Measurements from ENCODE around the gene IL6R.
A peak's percentile ranks its signal among the peaks of the same experiment; 100 is the strongest.

The IL6R gene

GRCh38 chr1:154398141-154398540, 7.0 kb upstream of the IL6R start:
- Histone ChIP-seq H3K4me3 (ENCODE audit: low read length) (no peak overlapping the region), H3K4me1 (ENCODE audit: insufficient read depth, low read length) (no peaks in the 10 kb centered on the region; the same call in 1 of the 2 replicates), H3K9ac (ENCODE audit: low read depth, low read length) (no peak overlapping the region), H3K9me3 (ENCODE audit: insufficient read depth, low read depth, low read length) (no peaks in the 10 kb centered on the region), H3K36me3 (ENCODE audit: insufficient read depth, low read depth, low read length) (no peaks in the 10 kb centered on the region), H3K27me3 (ENCODE audit: insufficient read depth, low read length) (peaks cover under 1% of the 10 kb centered on the region), H3K27ac (ENCODE audit: low read length) (no peak overlapping the region)

- Histone ChIP-seq H3K36me3 (ENCODE audit: insufficient read depth, low read depth, low read length) (no peaks in the 10 kb centered on the region), H3K9me3 (ENCODE audit: insufficient read depth, low read depth, low read length) (no peaks in the 10 kb centered on the region), H3K27me3 (ENCODE audit: insufficient read depth, low read length) (peaks cover 6% of the 10 kb centered on the region), H3K27ac (ENCODE audit: low read length) (no peak overlapping the region), H3K4me1 (ENCODE audit: insufficient read depth, low read length) (no peaks in the 10 kb centered on the region; the same call in 1 of the 2 replicates), H3K9ac (ENCODE audit: low read depth, low read length) (no peak overlapping the region), H3K4me3 (ENCODE audit: low read length) (no peak overlapping the region)
Measured at GRCh38 chr1:154398678-154399077, 6.5 kb upstream of the IL6R start.

GRCh38 chr1:154400381-154400801, 4.8 kb upstream of the IL6R start:
- H3K4me1 ChIP-seq (ENCODE audit: insufficient read depth, low read length): no peaks in the 10 kb centered on the region; the same call in 1 of the 2 replicates
- no peaks in the 10 kb centered on the region for H3K9me3 ChIP-seq (ENCODE audit: insufficient read depth, low read depth, low read length)
- H3K27ac ChIP-seq (ENCODE audit: low read length): no peak overlapping the region
- peaks cover 22% of the 10 kb centered on the region for H3K27me3 ChIP-seq (ENCODE audit: insufficient read depth, low read length)
- H3K4me3 ChIP-seq (ENCODE audit: low read length): no peak overlapping the region
- H3K36me3 ChIP-seq (ENCODE audit: insufficient read depth, low read depth, low read length): no peaks in the 10 kb centered on the region
- H3K9ac ChIP-seq (ENCODE audit: low read depth, low read length): no peak overlapping the region

GRCh38 chr1:154402409-154402921, 2.7 kb upstream of the IL6R start:
- Histone ChIP-seq H3K4me1 (ENCODE audit: insufficient read depth, low read length) (no peaks in the 10 kb centered on the region; the same call in 1 of the 2 replicates), H3K27ac (ENCODE audit: low read length) (no peak overlapping the region)

GRCh38 chr1:154403261-154403943, 1.7 kb upstream of the IL6R start:
- no peak overlapping the region for H3K27ac ChIP-seq (ENCODE audit: low read length)
- H3K4me3 ChIP-seq (ENCODE audit: low read length): no peak overlapping the region
- H3K36me3 ChIP-seq (ENCODE audit: insufficient read depth, low read depth, low read length): no peaks in the 10 kb centered on the region
- no peaks in the 10 kb centered on the region for H3K9me3 ChIP-seq (ENCODE audit: insufficient read depth, low read depth, low read length)
- no peak overlapping the region for H3K9ac ChIP-seq (ENCODE audit: low read depth, low read length)
- peaks cover 52% of the 10 kb centered on the region for H3K27me3 ChIP-seq (ENCODE audit: insufficient read depth, low read length)
- H3K4me1 ChIP-seq (ENCODE audit: insufficient read depth, low read length): no peaks in the 10 kb centered on the region; the same call in 1 of the 2 replicates

More at GRCh38 chr1:154402409-154402921, 2.7 kb upstream of the IL6R start:
- H3K27me3 ChIP-seq (ENCODE audit: insufficient read depth, low read length): peaks cover 43% of the 10 kb centered on the region
- H3K36me3 ChIP-seq (ENCODE audit: insufficient read depth, low read depth, low read length): no peaks in the 10 kb centered on the region
- no peak overlapping the region for H3K9ac ChIP-seq (ENCODE audit: low read depth, low read length)
- no peak overlapping the region for H3K4me3 ChIP-seq (ENCODE audit: low read length)
- no peaks in the 10 kb centered on the region for H3K9me3 ChIP-seq (ENCODE audit: insufficient read depth, low read depth, low read length)

GRCh38 chr1:154403983-154404382, 1.2 kb upstream of the IL6R start:
- Histone ChIP-seq H3K9me3 (ENCODE audit: insufficient read depth, low read depth, low read length) (no peaks in the 10 kb centered on the region), H3K36me3 (ENCODE audit: insufficient read depth, low read depth, low read length) (no peaks in the 10 kb centered on the region), H3K4me1 (ENCODE audit: insufficient read depth, low read length) (no peaks in the 10 kb centered on the region; the same call in 1 of the 2 replicates), H3K4me3 (ENCODE audit: low read length) (no peak overlapping the region), H3K27me3 (ENCODE audit: insufficient read depth, low read length) (peaks cover 53% of the 10 kb centered on the region), H3K9ac (ENCODE audit: low read depth, low read length) (no peak overlapping the region), H3K27ac (ENCODE audit: low read length) (no peak overlapping the region)

- Histone ChIP-seq H3K27me3 (ENCODE audit: insufficient read depth, low read length) (peaks cover 53% of the 10 kb centered on the region), H3K36me3 (ENCODE audit: insufficient read depth, low read depth, low read length) (no peaks in the 10 kb centered on the region), H3K4me3 (ENCODE audit: low read length) (peak overlapping the region; percentile 61), H3K27ac (ENCODE audit: low read length) (no peak overlapping the region), H3K9ac (ENCODE audit: low read depth, low read length) (no peak overlapping the region; the same call in 1 of the 2 replicates), H3K9me3 (ENCODE audit: insufficient read depth, low read depth, low read length) (no peaks in the 10 kb centered on the region), H3K4me1 (ENCODE audit: insufficient read depth, low read length) (no peaks in the 10 kb centered on the region; the same call in 1 of the 2 replicates)
Measured at GRCh38 chr1:154404511-154404931, 622 bp upstream of the IL6R start.

GRCh38 chr1:154405747-154406571, 816 bp downstream of the IL6R start:
- H3K27me3 ChIP-seq (ENCODE audit: insufficient read depth, low read length): peaks cover 53% of the 10 kb centered on the region

GRCh38 chr1:154406572-154406879, 1.4 kb downstream of the IL6R start:
- Histone ChIP-seq H3K4me1 (ENCODE audit: insufficient read depth, low read length) (no peaks in the 10 kb centered on the region), H3K36me3 (ENCODE audit: insufficient read depth, low read depth, low read length) (no peaks in the 10 kb centered on the region), H3K9me3 (ENCODE audit: insufficient read depth, low read depth, low read length) (no peaks in the 10 kb centered on the region), H3K27ac (ENCODE audit: low read length) (no peak overlapping the region), H3K4me3 (ENCODE audit: low read length) (no peak overlapping the region), H3K9ac (ENCODE audit: low read depth, low read length) (no peak overlapping the region), H3K27me3 (ENCODE audit: insufficient read depth, low read length) (peaks cover 53% of the 10 kb centered on the region)

More at GRCh38 chr1:154405747-154406571, 816 bp downstream of the IL6R start:
- Histone ChIP-seq H3K4me1 (ENCODE audit: insufficient read depth, low read length) (no peaks in the 10 kb centered on the region), H3K27ac (ENCODE audit: low read length) (no peak overlapping the region), H3K36me3 (ENCODE audit: insufficient read depth, low read depth, low read length) (no peaks in the 10 kb centered on the region), H3K9ac (ENCODE audit: low read depth, low read length) (no peak overlapping the region), H3K9me3 (ENCODE audit: insufficient read depth, low read depth, low read length) (no peaks in the 10 kb centered on the region), H3K4me3 (ENCODE audit: low read length) (peak overlapping the region; percentile 61)

- Histone ChIP-seq H3K9me3 (ENCODE audit: insufficient read depth, low read depth, low read length) (no peaks in the 10 kb centered on the region), H3K4me1 (ENCODE audit: insufficient read depth, low read length) (no peaks in the 10 kb centered on the region), H3K9ac (ENCODE audit: low read depth, low read length) (no peak overlapping the region), H3K36me3 (ENCODE audit: insufficient read depth, low read depth, low read length) (no peaks in the 10 kb centered on the region), H3K27ac (ENCODE audit: low read length) (no peak overlapping the region), H3K4me3 (ENCODE audit: low read length) (no peak overlapping the region), H3K27me3 (ENCODE audit: insufficient read depth, low read length) (peaks cover 53% of the 10 kb centered on the region)
Measured at GRCh38 chr1:154406886-154407197, 1.7 kb downstream of the IL6R start.

- no peak overlapping the region for H3K9ac ChIP-seq (ENCODE audit: low read depth, low read length)
- no peak overlapping the region for H3K27ac ChIP-seq (ENCODE audit: low read length)
- H3K4me3 ChIP-seq (ENCODE audit: low read length): no peak overlapping the region
- H3K9me3 ChIP-seq (ENCODE audit: insufficient read depth, low read depth, low read length): no peaks in the 10 kb centered on the region
- H3K27me3 ChIP-seq (ENCODE audit: insufficient read depth, low read length): peaks cover 53% of the 10 kb centered on the region
- H3K4me1 ChIP-seq (ENCODE audit: insufficient read depth, low read length): no peaks in the 10 kb centered on the region
- no peaks in the 10 kb centered on the region for H3K36me3 ChIP-seq (ENCODE audit: insufficient read depth, low read depth, low read length)
Measured at GRCh38 chr1:154407198-154408091, 2.3 kb downstream of the IL6R start.
